PC-9 (cell line): ENCODE results near the gene SH3PXD2A. TPM values are rescaled to one million over a fixed set of nuclear protein-coding genes. Genes with fewer than 3 reads are reported as not detected.

ENCODE experiments used
- BruUV-seq: library from RNA; stranded (reverse); fragments of 400-500 nt; replicated peaks from 2 replicates; lab custom pipeline; 2021; lab: Mats Ljungman, UMichigan
- CTCF ChIA-PET: fragments of 300-600 bp; sonication (Branson Sonifier 250); formaldehyde crosslinking; loops from one replicate; lab custom pipeline; 2022; ENCODE audit warnings: antibody characterized with exemption; lab: Charles Lee
- POLR2A ChIA-PET: fragments of 300-600 bp; sonication (Branson Sonifier 250); formaldehyde crosslinking; loops from one replicate; lab custom pipeline; 2022; ENCODE audit warnings: antibody characterized with exemption; ENCODE audit not compliant: unreplicated experiment; lab: Charles Lee
- DNase-seq, 2 experiments: peaks; one replicate each; pipeline versions ENCODE4 v3.0.0 to v3.0.0-alpha.2; 2015 to 2022; ENCODE audit warnings: mixed read lengths in 1 of 2
- H2AFZ ChIP-seq: fragments of 200-600 bp; sonication (generic); 2 replicates; pipeline ENCODE4 v1.8.1; 2017; ENCODE audit warnings: antibody characterized with exemption
- H3F3A ChIP-seq: fragments of 200-600 bp; sonication (generic); 2 replicates; pipeline ENCODE4 v1.8.1; 2017; ENCODE audit warnings: antibody characterized with exemption, mild to moderate bottlenecking, low read depth; ENCODE audit not compliant: insufficient read depth
- H3K27ac ChIP-seq: fragments of 200-600 bp; sonication (generic); 2 replicates; pipeline ENCODE4 v1.6.1; 2016; ENCODE audit warnings: mixed run types
- H3K27me3 ChIP-seq: fragments of 200-600 bp; sonication (generic); 2 replicates; pipeline ENCODE4 v1.6.1; 2016; ENCODE audit warnings: low read depth, mixed run types; ENCODE audit not compliant: insufficient read depth
- H3K36me3 ChIP-seq: fragments of 200-600 bp; sonication (generic); 2 replicates; pipeline ENCODE4 v1.6.1; 2016; ENCODE audit warnings: low read depth, mixed run types
- H3K4me1 ChIP-seq: fragments of 200-600 bp; sonication (generic); replicated peaks from 2 replicates; pipeline ENCODE4 v1.6.1; 2016; ENCODE audit warnings: mixed run types; ENCODE audit not compliant: insufficient read depth
- H3K4me2 ChIP-seq: fragments of 200-600 bp; sonication (generic); 2 replicates; pipeline ENCODE4 v1.6.1; 2017; ENCODE audit warnings: mixed run types
- H3K4me3 ChIP-seq: fragments of 200-600 bp; sonication (generic); 2 replicates; pipeline ENCODE4 v1.6.1; 2016; ENCODE audit warnings: mixed run types
- H3K79me2 ChIP-seq: fragments of 200-600 bp; sonication (generic); 2 replicates; pipeline ENCODE4 v1.6.1; 2017; ENCODE audit warnings: low read depth, mixed run types
- H3K9me2 ChIP-seq: fragments of 200-600 bp; sonication (generic); 2 replicates; pipeline ENCODE4 v1.8.1; 2017; ENCODE audit warnings: mild to moderate bottlenecking; ENCODE audit not compliant: insufficient read depth
- H3K9me3 ChIP-seq: fragments of 200-600 bp; sonication (generic); 2 replicates; pipeline ENCODE4 v1.8.1; 2016; ENCODE audit warnings: low read depth; ENCODE audit not compliant: insufficient read depth
- H4K20me1 ChIP-seq: fragments of 200-600 bp; sonication (generic); 2 replicates; pipeline ENCODE4 v1.8.1; 2017; ENCODE audit not compliant: insufficient read depth
- CTCF ChIP-seq: fragments of 200-600 bp; sonication (generic); conservative IDR thresholded peaks from 2 replicates; pipeline ENCODE4 v1.6.1; 2017; ENCODE audit warnings: mixed run types, antibody characterized with exemption, mild to moderate bottlenecking, moderate library complexity
- EZH2 ChIP-seq: fragments of 200-600 bp; sonication (generic); IDR thresholded peaks from 2 replicates; pipeline ENCODE4 v1.8.0; 2017; ENCODE audit warnings: antibody characterized with exemption, low read depth
- intact Hi-C: fragments of 100-400 bp; cut with micrococcal nuclease; formaldehyde crosslinking; loops from one replicate; pipeline ENCODE4 v1.10.0; 2022; ENCODE audit not compliant: unreplicated experiment
- total RNA-seq: library from RNA; stranded (reverse); gene quantifications from 2 replicates; pipeline ENCODE4 v1.2.3, GENCODE V29; 2021

Gene SH3PXD2A
- total RNA-seq, 1 experiment from 2014 or later: 12.5 TPM

DNA sequence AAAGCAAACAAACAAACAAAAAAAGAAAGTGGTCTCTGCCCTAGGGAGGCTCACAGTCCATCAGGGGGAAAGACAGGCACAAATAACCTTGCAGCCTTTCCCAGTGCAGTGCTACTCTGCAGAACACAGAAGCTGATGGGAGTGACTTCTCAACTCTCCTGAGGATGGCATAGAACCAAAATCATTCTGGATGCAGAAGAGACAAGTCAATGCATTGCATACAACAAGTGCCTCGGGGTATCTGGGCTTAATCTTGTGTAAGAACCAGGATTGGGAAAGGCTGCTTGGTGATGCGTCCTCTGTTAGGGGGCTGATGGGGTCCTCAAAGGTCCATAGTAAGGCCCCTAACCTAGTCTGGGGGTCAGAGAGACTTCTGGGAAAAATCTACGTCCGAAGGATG, 293.0 kb downstream of the SH3PXD2A start:
- no peak for DNase-seq
- H3F3A ChIP-seq: no peaks in the 10 kb centered on the region; the same call in 1 of the 2 replicates
- intact Hi-C loops: no loop called here
- H2AFZ ChIP-seq: no peak overlapping the region
- no peaks in the 10 kb centered on the region for H3K9me3 ChIP-seq
- no peaks in the 10 kb centered on the region for H3K9me2 ChIP-seq
- H3K4me2 ChIP-seq: no peak overlapping the region
- BruUV-seq: no TSS peak
- ChIA-PET POLR2A (no interaction called here), CTCF (no interaction called here)
- H4K20me1 ChIP-seq: no peaks in the 10 kb centered on the region
- TF ChIP-seq EZH2: no peak
- no peak for TF ChIP-seq CTCF
- no peak overlapping the region for H3K27ac ChIP-seq
- H3K79me2 ChIP-seq: no peaks in the 10 kb centered on the region
- H3K4me1 ChIP-seq: 0 out of 2 replicates have a peak, but pooled peaks cover under 1% of the 10 kb centered on the region
- no peaks in the 10 kb centered on the region for H3K27me3 ChIP-seq
- H3K4me3 ChIP-seq: no peak overlapping the region
- H3K36me3 ChIP-seq: no peaks in the 10 kb centered on the region

- Histone ChIP-seq H3K4me2 (no peak overlapping the region), H3K9me2 (no peaks in the 10 kb centered on the region), H3K27ac (no peak overlapping the region), H3K4me3 (no peak overlapping the region), H3K4me1 (no peaks in the 10 kb centered on the region), H2AFZ (no peak overlapping the region), H4K20me1 (no peaks in the 10 kb centered on the region), H3K9me3 (no peaks in the 10 kb centered on the region), H3K36me3 (no peaks in the 10 kb centered on the region), H3K79me2 (no peaks in the 10 kb centered on the region), H3F3A (no peaks in the 10 kb centered on the region; the same call in 1 of the 2 replicates), H3K27me3 (no peaks in the 10 kb centered on the region)
- no peak for TF ChIP-seq EZH2
- TF ChIP-seq CTCF: no peak
- POLR2A ChIA-PET: no interaction called here
- no peak for DNase-seq
- CTCF ChIA-PET: no interaction called here
- intact Hi-C loops: no loop called here
- no TSS peak for BruUV-seq
Observed at GRCh38 chr10:103560886-103561285, 294.5 kb downstream of the SH3PXD2A start.

- Histone ChIP-seq H4K20me1 (no peaks in the 10 kb centered on the region), H3K4me2 (no peak overlapping the region), H3K27ac (no peak overlapping the region), H3K9me2 (no peaks in the 10 kb centered on the region), H3K79me2 (no peaks in the 10 kb centered on the region), H3K4me3 (no peak overlapping the region), H3K36me3 (no peaks in the 10 kb centered on the region), H3K4me1 (no peaks in the 10 kb centered on the region), H3K9me3 (no peaks in the 10 kb centered on the region), H2AFZ (no peak overlapping the region), H3K27me3 (no peaks in the 10 kb centered on the region), H3F3A (no peaks in the 10 kb centered on the region; the same call in 1 of the 2 replicates)
- no TSS peak for BruUV-seq
- intact Hi-C loops: no loop called here
- no peak for DNase-seq
- ChIA-PET POLR2A (no interaction called here), CTCF (no interaction called here)
- no peak for TF ChIP-seq EZH2
- TF ChIP-seq CTCF: no peak
Observed at GRCh38 chr10:103559776-103560175, 295.6 kb downstream of the SH3PXD2A start.
